Liver (tissue), 9 donors: ENCODE data around the gene ARHGAP8. TPM values are rescaled to one million over a fixed set of nuclear protein-coding genes. Genes with fewer than 3 reads are reported as not detected.

Source experiments
- DNase-seq: peaks from one replicate; pipeline ENCODE4 v3.0.0-alpha.2; 2017; ENCODE audit warnings: low spot score
- H3K27ac ChIP-seq, 2 donors: one replicate each; pipeline ENCODE4 v1.7.0; 2013; ENCODE audit warnings: inconsistent platforms in 2 of 2, low read length in 2 of 2, control low read depth in 1 of 2, low read depth in 1 of 2, mild to moderate bottlenecking in 1 of 2
- H3K27me3 ChIP-seq, 4 donors: one replicate each; pipeline versions ENCODE4 v1.6.1 to v1.7.0; 2013; ENCODE audit warnings: low read length in 3 of 4, inconsistent platforms in 1 of 4, mild to moderate bottlenecking in 1 of 4, moderate library complexity in 1 of 4; ENCODE audit not compliant: control insufficient read depth in 4 of 4, insufficient read depth in 4 of 4
- H3K36me3 ChIP-seq, 4 donors: one replicate each; pipeline versions ENCODE4 v1.6.1 to v1.7.0; 2013; ENCODE audit warnings: low read length in 3 of 4, mild to moderate bottlenecking in 3 of 4, low read depth in 1 of 4, moderate library complexity in 1 of 4; ENCODE audit not compliant: control insufficient read depth in 4 of 4, insufficient read depth in 3 of 4
- H3K4me1 ChIP-seq, 4 donors: one replicate each; pipeline versions ENCODE4 v1.6.1 to v1.7.0; 2013; ENCODE audit warnings: low read length in 3 of 4, mild to moderate bottlenecking in 3 of 4, moderate library complexity in 1 of 4; ENCODE audit not compliant: control insufficient read depth in 4 of 4, insufficient read depth in 4 of 4
- H3K4me3 ChIP-seq, 3 donors: one replicate each; pipeline versions ENCODE4 v1.6.1 to v1.7.0; 2013; ENCODE audit warnings: low read length in 3 of 3, control low read depth in 1 of 3, low read depth in 1 of 3, mild to moderate bottlenecking in 1 of 3
- H3K9ac ChIP-seq, 2 donors: one replicate each; pipeline ENCODE4 v1.7.0; 2013; ENCODE audit warnings: low read length in 2 of 2, mild to moderate bottlenecking in 2 of 2, moderate library complexity in 2 of 2, control low read depth in 1 of 2, low read depth in 1 of 2
- H3K9me3 ChIP-seq, 4 donors: one replicate each; pipeline versions ENCODE4 v1.6.1 to v1.7.0; 2013; ENCODE audit warnings: low read length in 3 of 4; ENCODE audit not compliant: control insufficient read depth in 4 of 4
- ATF3 ChIP-seq: IDR thresholded peaks from 2 replicates; pipeline ENCODE4 v1.6.1; 2016; ENCODE audit warnings: antibody characterized with exemption
- CTCF ChIP-seq: fragments of 150-350 bp; IDR thresholded peaks from 2 replicates; pipeline ENCODE4 v1.5.1; 2017; ENCODE audit warnings: improper control_type of control experiment, low read depth, low read length; ENCODE audit not compliant: missing input control
- EGR1 ChIP-seq, 2 donors: IDR thresholded peaks; 2 replicates each; pipeline ENCODE4 v1.6.1; 2016 to 2018; ENCODE audit warnings: antibody characterized with exemption in 2 of 2, low read depth in 2 of 2
- FOXA1 ChIP-seq: IDR thresholded peaks from 2 replicates; pipeline ENCODE4 v1.6.1; 2016; ENCODE audit warnings: antibody characterized with exemption
- HNF4A ChIP-seq, 2 donors: conservative IDR thresholded peaks; 2 replicates each; pipeline ENCODE4 v1.6.1; 2016; ENCODE audit warnings: antibody characterized with exemption in 2 of 2, mild to moderate bottlenecking in 2 of 2
- JUND ChIP-seq, 2 donors: IDR thresholded peaks; 2 replicates each; pipeline ENCODE4 v1.6.1; 2016; ENCODE audit warnings: antibody characterized with exemption in 2 of 2
- REST ChIP-seq: IDR thresholded peaks from 2 replicates; pipeline ENCODE4 v1.6.1; 2016; ENCODE audit warnings: antibody characterized with exemption, mild to moderate bottlenecking
- RXRA ChIP-seq, 2 donors: IDR thresholded peaks; 2 replicates each; pipeline ENCODE4 v1.6.1; 2017 to 2018; ENCODE audit warnings: antibody characterized with exemption in 2 of 2, mild to moderate bottlenecking in 1 of 2
- SP1 ChIP-seq: IDR thresholded peaks from 2 replicates; pipeline ENCODE4 v1.6.1; 2018; ENCODE audit warnings: antibody characterized with exemption, mild to moderate bottlenecking
- YY1 ChIP-seq: IDR thresholded peaks from 2 replicates; pipeline ENCODE4 v1.6.1; 2016; ENCODE audit warnings: antibody characterized with exemption, mild to moderate bottlenecking
- ZBTB33 ChIP-seq: IDR thresholded peaks from 2 replicates; pipeline ENCODE4 v1.6.1; 2016; ENCODE audit warnings: antibody characterized with exemption
- WGBS: extraction: QIAGEN DNeasy Blood & Tissue Kit; methylation state at CpG from one replicate; pipeline ENCODE4 v1.1.7; 2013; 5-methylcytosine and 5-hydroxymethylcytosine counted together
- polyA plus RNA-seq, 2 donors: library from polyadenylated mRNA; stranded (reverse) in 1 of 2; unstranded in 1 of 2; fragments of 200-250 nt in 1 of 2; fragments of >200 nt in 1 of 2; fragmentation: Nextera tagmentation in 1 of 2; extraction: Ambion mirVana in 1 of 2; gene quantifications; one replicate each; pipeline versions ENCODE4 v1.2.1 to v1.2.3, GENCODE V29; 2013 to 2015
- total RNA-seq, 2 donors: library from RNA; depleted of rRNA; stranded (reverse); fragments of >200 nt; gene quantifications; one replicate each; pipeline ENCODE4 v1.2.3, GENCODE V29; 2014
- donor health status: healthy.
- donor health status: healthy.
- donor health status: healthy.
- donor health status: healthy.
- donor health status: healthy.

The ARHGAP8 gene
- total and polyA plus RNA-seq, 4 donors = 0.58 to 1.8 (median 1.1) TPM

- no peak overlapping the region for H3K27ac ChIP-seq
- H3K4me1 ChIP-seq = peaks cover 0 to 5% (median 2%) of the 10 kb centered on the region in 4 donors
- no peaks in the 10 kb centered on the region for H3K9me3 ChIP-seq
- no peaks in the 10 kb centered on the region for H3K36me3 ChIP-seq
- no peak for TF ChIP-seq EGR1 (IDR thresholded peaks at IDR 0.05; ENCODE audit: low read depth in 2 of 2)
- TF ChIP-seq ATF3 = no peak
- no peak for TF ChIP-seq HNF4A (conservative IDR thresholded peaks at IDR 0.05)
- TF ChIP-seq ZBTB33 = no peak
- no peak for TF ChIP-seq JUND (IDR thresholded peaks at IDR 0.05)
- no peak for TF ChIP-seq REST
- no peaks in the 10 kb centered on the region for H3K27me3 ChIP-seq
- DNase-seq = no peak
- 88% methylated on average over 52 of the region's 52 CpGs for WGBS
- no peak overlapping the region for H3K9ac ChIP-seq
- no peak overlapping the region for H3K4me3 ChIP-seq
These were observed 15.6 kb upstream of the ARHGAP8 start for GRCh38 chr22:44736581-44737405.

GRCh38 chr22:44737406-44738346, 14.7 kb upstream of the ARHGAP8 start:
- Histone ChIP-seq H3K4me1 (peaks cover 0 to 5% (median 2%) of the 10 kb centered on the region in 4 donors), H3K9me3 (no peaks in the 10 kb centered on the region), H3K27ac (no peak overlapping the region), H3K27me3 (no peaks in the 10 kb centered on the region), H3K9ac (no peak overlapping the region), H3K36me3 (no peaks in the 10 kb centered on the region), H3K4me3 (no peak overlapping the region)
- WGBS = 59% methylated on average over 32 of the region's 32 CpGs
- no peak for TF ChIP-seq FOXA1
- TF ChIP-seq HNF4A (conservative IDR thresholded peaks at IDR 0.05) = no peak
- TF ChIP-seq RXRA (IDR thresholded peaks at IDR 0.05) = no peak
- TF ChIP-seq ZBTB33 = no peak
- no peak for TF ChIP-seq CTCF
- TF ChIP-seq ATF3 = no peak
- no peak for TF ChIP-seq SP1
- no peak for TF ChIP-seq YY1
- DNase-seq = no peak
